Ishikawa (cell line): ENCODE measurements around the gene PODN.

Experiments used
- CEBPB ChIP-seq: IDR thresholded peaks from 2 replicates; pipeline ENCODE4 v1.6.1; 2012
- EGR1 ChIP-seq: IDR thresholded peaks from 2 replicates; pipeline ENCODE4 v1.6.1; 2012
- EP300 ChIP-seq: IDR thresholded peaks from 2 replicates; pipeline ENCODE4 v1.6.1; 2012; ENCODE audit warnings: borderline replicate concordance
- MAX ChIP-seq: IDR thresholded peaks from 2 replicates; pipeline ENCODE4 v1.6.1; 2012
- RAD21 ChIP-seq: IDR thresholded peaks from 2 replicates; pipeline ENCODE4 v1.6.1; 2012; ENCODE audit warnings: low read depth
- REST ChIP-seq: IDR thresholded peaks from 2 replicates; pipeline ENCODE4 v1.6.1; 2012; ENCODE audit warnings: low read depth, mild to moderate bottlenecking
- TAF1 ChIP-seq: IDR thresholded peaks from 2 replicates; pipeline ENCODE4 v1.6.1; 2012; ENCODE audit warnings: low read depth, mild to moderate bottlenecking
- TEAD4 ChIP-seq: IDR thresholded peaks from 2 replicates; pipeline ENCODE4 v1.6.1; 2012
- YY1 ChIP-seq: IDR thresholded peaks from 2 replicates; pipeline ENCODE4 v1.6.1; 2012; ENCODE audit warnings: low read depth

- TF ChIP-seq YY1 (no peak), REST (no peak), TAF1 (no peak), EP300 (no peak), MAX (no peak), TEAD4 (no peak), RAD21 (no peak), EGR1 (no peak), CEBPB (no peak)
Observed at GRCh38 chr1:53131590-53131938, 69.6 kb downstream of the PODN start.
